Measurements from ENCODE around the gene ZNF433.

DNA sequence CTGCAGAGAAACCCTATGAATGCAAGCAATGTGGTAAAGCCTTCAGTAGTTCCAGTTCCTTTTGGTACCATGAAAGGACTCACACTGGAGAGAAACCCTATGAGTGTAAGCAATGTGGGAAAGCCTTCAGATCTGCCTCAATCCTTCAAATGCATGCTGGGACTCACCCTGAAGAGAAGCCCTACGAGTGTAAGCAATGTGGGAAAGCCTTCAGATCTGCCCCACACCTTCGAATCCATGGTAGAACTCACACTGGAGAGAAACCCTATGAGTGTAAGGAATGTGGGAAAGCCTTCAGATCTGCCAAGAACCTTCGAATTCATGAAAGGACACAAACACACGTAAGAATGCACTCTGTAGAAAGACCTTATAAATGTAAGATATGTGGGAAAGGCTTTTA lies 56.0 kb downstream of the ZNF433 start:
- TF ChIP-seq, protein P1, sequence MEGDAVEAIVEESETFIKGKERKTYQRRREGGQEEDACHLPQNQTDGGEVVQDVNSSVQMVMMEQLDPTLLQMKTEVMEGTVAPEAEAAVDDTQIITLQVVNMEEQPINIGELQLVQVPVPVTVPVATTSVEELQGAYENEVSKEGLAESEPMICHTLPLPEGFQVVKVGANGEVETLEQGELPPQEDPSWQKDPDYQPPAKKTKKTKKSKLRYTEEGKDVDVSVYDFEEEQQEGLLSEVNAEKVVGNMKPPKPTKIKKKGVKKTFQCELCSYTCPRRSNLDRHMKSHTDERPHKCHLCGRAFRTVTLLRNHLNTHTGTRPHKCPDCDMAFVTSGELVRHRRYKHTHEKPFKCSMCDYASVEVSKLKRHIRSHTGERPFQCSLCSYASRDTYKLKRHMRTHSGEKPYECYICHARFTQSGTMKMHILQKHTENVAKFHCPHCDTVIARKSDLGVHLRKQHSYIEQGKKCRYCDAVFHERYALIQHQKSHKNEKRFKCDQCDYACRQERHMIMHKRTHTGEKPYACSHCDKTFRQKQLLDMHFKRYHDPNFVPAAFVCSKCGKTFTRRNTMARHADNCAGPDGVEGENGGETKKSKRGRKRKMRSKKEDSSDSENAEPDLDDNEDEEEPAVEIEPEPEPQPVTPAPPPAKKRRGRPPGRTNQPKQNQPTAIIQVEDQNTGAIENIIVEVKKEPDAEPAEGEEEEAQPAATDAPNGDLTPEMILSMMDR (IDR thresholded peaks at IDR 0.05 in 2 of 3, conservative IDR thresholded peaks at IDR 0.05 in 1 of 3; ENCODE audit: control insufficient read depth in 2 of 3, extremely low read depth in 1 of 3, insufficient read depth in 1 of 3, low read depth in 3 of 3, low read length in 3 of 3), result no peak
- TF ChIP-seq, protein P2, sequence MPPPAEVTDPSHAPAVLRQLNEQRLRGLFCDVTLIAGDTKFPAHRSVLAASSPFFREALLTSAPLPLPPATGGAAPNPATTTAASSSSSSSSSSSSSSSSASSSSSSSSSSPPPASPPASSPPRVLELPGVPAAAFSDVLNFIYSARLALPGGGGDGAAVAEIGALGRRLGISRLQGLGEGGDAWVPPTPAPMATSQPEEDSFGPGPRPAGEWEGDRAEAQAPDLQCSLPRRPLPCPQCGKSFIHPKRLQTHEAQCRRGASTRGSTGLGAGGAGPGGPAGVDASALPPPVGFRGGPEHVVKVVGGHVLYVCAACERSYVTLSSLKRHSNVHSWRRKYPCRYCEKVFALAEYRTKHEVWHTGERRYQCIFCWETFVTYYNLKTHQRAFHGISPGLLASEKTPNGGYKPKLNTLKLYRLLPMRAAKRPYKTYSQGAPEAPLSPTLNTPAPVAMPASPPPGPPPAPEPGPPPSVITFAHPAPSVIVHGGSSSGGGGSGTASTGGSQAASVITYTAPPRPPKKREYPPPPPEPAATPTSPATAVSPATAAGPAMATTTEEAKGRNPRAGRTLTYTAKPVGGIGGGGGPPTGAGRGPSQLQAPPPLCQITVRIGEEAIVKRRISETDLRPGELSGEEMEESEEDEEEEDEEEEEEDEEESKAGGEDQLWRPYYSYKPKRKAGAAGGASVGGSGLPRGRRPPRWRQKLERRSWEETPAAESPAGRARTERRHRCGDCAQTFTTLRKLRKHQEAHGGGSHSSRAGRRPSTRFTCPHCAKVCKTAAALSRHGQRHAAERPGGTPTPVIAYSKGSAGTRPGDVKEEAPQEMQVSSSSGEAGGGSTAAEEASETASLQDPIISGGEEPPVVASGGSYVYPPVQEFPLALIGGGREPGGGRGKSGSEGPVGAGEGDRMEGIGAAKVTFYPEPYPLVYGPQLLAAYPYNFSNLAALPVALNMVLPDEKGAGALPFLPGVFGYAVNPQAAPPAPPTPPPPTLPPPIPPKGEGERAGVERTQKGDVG (CRISPR knock-in tag; IDR thresholded peaks at IDR 0.05), result no peak
- TF ChIP-seq SP1 (IDR thresholded peaks at IDR 0.05; ENCODE audit: low read depth, low read length), result no peak
- no peak for TF ChIP-seq EP300 (IDR thresholded peaks at IDR 0.05; ENCODE audit: borderline replicate concordance in 1 of 2, control insufficient read depth in 1 of 2, low read depth in 2 of 2, low read length in 2 of 2)

All from GM12878 (cell line).